H4 (cell line): ENCODE measurements around the gene KCNK17. TPM values are rescaled to one million over a fixed set of nuclear protein-coding genes. Genes with fewer than 3 reads are reported as not detected.

Experiments
- DNase-seq: peaks from one replicate; pipeline ENCODE4 v3.0.0-alpha.2; 2015; ENCODE audit warnings: low spot score
- total RNA-seq: library from RNA; depleted of rRNA; stranded (reverse); fragments of >200 nt; shearing (Covaris generic); gene quantifications from 2 replicates; pipeline ENCODE4 v1.2.3, GENCODE V29; 2014; rRNA removed

Gene KCNK17
- total RNA-seq: not detected in 2 replicates

DNA sequence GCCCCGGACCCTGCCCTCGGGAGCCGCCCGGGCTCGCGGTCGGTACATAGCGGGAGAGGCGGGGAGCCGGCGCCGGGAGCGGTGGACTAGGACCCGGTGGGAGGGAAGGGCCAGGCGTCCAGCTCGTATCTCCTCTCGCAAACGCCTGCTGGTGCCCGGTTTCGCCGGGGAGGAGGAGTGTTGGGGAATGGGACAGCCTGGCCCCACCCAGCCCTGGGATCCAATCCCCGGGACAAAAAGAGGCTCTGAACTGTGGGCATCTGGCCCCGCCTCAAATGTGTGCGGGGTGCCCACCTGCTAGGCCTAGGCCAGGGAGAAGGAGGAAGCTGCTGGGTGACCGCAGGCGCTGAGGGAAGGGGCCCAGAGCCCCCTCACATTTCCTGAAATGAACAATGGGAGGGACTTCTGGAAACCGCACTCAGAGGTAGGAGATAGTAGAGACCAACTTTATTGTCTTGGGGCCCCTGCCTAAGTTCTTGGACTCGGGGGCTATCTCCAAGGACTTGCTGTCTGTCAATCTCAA lies at the start of gene KCNK17:
Gene KCNK17 (minus strand): TSS at position 147 of the 523 bp plus-strand sequence. CDS start 99 bp downstream, at position 48.
- no peak for DNase-seq

DNA sequence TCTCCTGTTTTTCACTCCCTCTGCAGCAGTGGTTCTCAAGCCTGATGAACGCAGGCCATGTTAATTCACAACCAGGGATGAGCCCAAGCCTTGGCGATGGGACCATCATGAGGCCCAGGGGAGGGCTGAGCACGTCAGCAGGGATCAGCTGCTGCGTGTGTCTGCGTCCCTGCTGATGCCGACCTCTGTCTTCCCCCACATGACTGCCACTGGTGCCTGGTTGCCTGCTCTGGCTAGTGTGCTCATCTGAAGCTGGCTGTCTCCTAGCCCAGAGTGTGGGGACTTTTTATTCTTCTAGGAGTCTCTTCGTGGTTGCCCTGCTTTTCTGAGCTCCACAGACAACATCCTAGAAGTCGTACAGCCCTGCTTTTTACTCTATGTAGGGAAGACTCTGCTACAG lies 49.1 kb upstream of the KCNK17 start:
- no peak for DNase-seq

DNA sequence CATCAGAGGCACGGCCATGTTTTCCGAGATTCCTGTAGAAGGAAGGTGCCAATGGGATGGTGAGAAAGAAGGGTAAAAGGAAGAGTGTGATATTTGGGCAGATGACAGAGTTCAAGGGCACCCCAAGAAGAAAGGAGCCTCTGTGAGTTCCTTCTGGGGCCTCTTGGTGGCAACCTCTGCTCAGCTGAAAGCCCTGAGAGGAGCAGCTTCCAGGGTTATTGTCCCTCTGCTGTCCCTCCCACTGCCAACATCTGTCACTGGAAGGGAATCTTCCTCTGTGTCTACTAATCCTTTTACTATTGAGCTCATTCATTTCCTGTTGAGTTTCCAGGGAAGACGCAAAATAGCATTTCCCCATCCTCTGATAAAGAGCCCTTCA lies 48.3 kb upstream of the KCNK17 start:
- peak; percentile 38 for DNase-seq

GRCh38 chr6:39361657-39362486 lies 47.7 kb upstream of the KCNK17 start:
- DNase-seq: peak; percentile 74

DNA sequence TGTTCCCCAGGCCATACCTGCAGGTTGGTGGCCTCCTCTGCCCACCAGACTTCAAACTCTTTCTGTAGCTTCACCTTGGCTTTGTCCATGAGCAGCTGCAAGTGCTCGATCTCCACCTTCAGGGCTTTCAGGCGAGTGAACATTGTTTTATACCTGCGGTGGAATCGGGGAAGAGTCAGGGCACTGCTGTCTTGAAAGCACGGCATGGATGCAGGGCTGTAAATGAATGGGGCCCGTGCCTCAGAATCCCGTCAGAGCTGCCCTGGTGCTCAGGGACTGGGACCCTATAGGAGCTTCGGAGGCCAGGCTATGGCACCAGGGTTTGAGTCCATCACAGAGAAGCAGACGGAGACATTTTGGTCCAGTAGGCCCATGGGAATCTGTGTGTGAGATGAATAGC lies 46.2 kb upstream of the KCNK17 start:
- no peak for DNase-seq

DNA sequence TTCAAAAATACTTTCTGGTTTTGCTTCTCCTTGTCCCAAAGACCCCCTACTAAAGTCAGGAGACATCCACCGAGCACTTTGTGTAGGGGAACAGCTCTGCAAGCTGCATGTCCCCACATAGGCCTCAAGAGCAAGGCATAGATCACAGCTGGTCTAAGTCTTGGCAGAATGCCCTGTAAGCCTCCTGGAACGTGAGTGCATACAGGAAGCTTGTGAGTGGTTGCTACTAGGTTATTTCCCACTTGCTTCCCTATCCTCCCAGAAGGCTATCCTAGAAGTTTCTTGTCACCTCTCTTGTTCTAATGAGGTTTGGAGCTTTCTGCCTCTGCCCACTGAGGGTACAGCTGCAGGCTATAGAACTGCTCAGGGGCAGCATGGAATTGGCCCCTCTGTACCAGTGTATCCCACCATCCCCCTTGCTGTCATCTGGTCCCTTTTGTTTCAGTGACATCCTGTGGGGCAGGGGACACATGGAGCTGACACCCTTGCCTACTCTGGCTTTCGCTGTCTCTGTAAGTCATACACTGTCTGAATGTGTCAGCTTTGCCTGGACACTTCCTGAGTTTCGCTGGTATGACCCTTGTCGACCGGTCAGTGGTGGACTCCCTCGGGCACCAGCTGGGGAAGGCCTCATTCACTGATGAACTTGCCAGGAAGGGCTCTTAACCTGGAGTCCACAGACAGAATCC lies 43.9 kb upstream of the KCNK17 start:
- DNase-seq: peak; percentile 76

GRCh38 chr6:39353698-39354315 lies 39.6 kb upstream of the KCNK17 start:
- no peak for DNase-seq

DNA sequence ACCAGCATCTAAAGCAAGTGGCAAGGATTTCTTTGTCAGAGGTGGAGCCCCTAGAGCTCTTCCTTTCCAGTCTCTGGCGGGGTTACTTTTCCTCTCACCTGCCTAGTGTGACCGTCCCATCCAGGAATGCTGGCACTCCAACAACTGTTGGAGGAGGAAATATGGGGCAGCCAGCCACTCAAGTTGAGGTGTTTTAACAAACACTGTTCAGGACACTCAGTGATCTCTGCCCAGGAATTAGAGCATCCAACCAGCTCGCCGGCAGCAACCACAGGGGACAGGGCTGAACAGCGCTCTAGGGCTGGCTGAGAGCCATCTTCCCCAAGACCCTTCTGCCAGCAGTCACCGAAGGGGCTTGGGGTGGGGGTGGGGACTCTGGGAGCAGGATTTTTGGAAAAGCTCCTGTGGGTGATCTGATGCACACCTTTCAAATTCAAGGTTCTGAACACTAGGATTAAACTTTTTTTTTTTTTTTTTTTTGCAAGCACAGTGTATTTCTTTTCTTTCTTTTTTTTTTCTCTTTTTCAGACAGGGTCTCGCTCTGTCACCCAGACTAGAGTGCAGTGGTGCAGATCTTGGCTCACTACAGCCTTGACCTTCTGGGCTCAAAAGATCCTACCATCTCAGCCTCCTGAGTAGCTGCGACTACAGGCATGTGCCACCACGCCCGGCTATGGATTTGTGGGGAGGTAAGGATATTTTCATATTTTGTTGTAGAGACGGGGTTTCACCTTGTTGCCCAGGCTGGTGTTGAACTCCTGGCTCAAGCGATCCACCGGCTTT lies 36.7 kb upstream of the KCNK17 start:
- DNase-seq: no peak

DNA sequence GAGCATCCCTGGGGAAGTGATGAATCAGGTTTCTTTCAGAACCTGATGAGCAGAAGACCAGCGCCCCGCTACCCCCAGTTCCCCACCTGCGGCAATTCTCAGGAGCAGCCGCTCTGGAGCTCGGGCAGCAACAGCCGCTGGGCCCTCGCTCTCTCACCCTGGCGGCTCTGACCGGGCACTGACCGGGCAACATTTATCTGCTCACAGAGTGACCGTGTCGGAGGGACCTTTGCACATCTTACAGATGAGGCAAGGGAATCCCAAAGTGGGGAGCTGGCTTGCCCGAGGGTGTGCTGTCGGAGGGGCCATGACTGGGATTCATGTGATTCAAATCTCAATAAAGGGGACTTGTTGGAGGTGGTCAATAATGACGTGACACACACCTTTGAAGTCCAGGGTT lies 34.5 kb upstream of the KCNK17 start:
- DNase-seq: no peak

GRCh38 chr6:39347906-39348585 lies 33.8 kb upstream of the KCNK17 start:
- DNase-seq: peak; percentile 64

GRCh38 chr6:39347206-39347605 lies 33.0 kb upstream of the KCNK17 start:
- DNase-seq: no peak

- no peak for DNase-seq
Observed at GRCh38 chr6:39344821-39345280, 30.6 kb upstream of the KCNK17 start.

DNA sequence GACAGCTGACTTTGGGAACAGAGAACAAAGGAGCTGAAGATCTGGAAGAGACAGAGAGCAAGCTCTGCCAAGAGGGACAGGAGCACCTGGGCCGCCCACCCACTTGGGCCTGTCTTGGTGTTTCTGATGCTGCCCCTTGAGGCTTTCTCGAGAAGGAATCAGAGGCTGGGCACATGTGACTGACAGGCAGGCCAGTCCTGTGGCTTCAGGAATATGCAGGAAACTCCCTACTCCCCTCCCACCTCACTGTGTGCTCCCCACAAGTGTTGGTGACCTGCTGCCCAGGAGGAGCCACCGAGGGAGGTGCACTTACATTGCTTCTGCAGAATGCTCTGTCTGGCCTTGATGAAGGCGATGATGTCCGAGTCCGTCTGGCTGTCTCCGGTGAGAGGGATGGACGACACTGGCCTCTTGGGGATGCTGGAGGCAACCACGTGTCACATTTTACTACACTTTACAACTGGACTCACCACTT lies 29.2 kb upstream of the KCNK17 start:
- DNase-seq: no peak

- no peak for DNase-seq
Observed at GRCh38 chr6:39342692-39343395, 28.6 kb upstream of the KCNK17 start.

DNA sequence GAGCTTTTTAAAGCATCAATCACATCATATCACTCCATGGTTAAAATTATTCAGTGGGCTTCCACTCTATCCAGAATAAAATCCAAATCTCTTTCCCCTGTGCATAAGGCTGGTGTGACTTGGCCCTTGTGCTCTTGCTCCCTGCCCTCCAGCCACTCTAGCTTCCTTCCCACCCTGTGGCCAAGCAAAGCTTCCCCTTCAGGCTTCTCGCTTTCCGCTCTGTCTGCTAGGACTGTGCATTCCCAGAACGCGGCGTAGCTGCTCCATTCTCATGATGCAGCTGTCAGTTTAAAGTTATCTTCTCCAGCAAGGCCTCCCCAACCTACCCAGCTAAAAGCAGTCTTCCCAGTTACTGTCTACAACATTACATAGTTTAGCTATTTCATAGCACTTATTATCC lies 27.7 kb upstream of the KCNK17 start:
- DNase-seq: no peak

DNA sequence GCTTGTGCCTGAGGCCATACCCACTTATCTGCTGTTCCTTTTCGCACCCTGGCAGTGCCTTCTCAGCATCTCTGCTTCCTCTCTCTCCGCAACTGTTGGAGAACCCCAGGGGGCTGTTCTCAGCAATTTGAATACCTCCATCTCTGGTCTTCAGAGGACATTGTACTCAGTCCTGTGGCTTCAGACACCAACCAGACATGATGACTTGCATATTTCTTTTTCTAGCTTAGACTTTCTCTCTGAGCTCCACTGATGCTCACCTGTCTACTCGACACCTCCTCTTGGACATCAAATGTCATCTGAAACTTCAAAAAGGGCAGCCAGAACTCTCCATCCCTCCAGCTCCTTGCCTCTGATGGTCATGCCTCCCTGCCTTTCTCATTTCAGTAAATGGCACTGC lies 27.1 kb upstream of the KCNK17 start:
- DNase-seq: no peak

GRCh38 chr6:39339868-39340550 lies 25.8 kb upstream of the KCNK17 start:
- no peak for DNase-seq

GRCh38 chr6:39339096-39339867 lies 25.1 kb upstream of the KCNK17 start:
- no peak for DNase-seq

DNA sequence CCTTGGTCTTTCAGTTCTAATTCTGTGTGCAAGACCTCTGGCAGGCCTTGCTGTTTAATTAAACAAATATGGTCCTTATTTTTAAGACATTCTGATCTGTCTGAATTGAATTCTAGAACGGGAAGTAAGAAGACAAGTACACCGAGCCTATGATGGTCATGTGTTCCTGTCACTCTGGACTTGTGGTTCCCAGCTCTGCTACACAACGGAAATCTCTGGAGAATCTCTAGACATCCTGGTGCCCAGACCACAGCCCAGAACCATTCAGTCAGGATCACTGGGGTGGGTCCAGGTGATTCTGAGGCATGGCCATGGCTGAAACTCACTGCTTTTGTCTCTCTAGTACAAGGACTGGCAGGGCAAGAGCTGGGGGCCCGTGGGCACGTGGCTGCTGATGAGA lies 24.2 kb upstream of the KCNK17 start:
- no peak for DNase-seq
